ENCODE results near the gene TEX53.

The TEX53 gene

DNA sequence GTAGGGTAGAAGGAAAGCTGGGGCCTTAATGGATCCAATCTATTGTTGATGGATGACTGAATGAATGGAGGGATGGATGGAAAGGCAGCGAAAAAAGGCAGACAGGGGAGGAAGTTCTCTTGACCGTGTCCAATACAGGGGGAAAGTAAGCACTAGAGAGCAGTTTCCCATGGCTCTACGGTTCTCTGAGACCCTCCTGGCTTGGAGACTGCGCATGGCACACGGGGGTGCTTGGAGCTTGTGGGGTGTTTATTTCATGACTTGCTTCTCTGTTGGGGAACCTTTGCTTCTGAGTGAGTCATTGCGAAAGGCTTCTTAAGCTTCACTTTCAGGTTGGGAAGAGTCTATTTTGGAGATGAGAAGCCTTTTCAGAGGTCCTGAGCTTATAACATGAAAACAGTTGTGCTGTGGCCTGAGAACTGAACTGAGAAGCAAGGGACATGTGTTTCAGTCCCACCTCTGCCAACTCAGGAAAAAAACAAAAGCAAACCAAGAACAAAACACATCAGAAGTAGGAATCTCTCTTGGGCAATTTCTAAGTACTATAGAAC is 37.2 kb upstream of the TEX53 start:
- TF ChIP-seq YY1 (IDR thresholded peaks at IDR 0.05; ENCODE audit: low read depth) (no peak), RAD21 (IDR thresholded peaks at IDR 0.05; ENCODE audit: low read depth) (no peak), CREB1 (IDR thresholded peaks at IDR 0.05; ENCODE audit: low read depth) (no peak), TCF12 (IDR thresholded peaks at IDR 0.05; ENCODE audit: low read depth) (no peak), TEAD4 (IDR thresholded peaks at IDR 0.05) (no peak), EP300 (IDR thresholded peaks at IDR 0.05; ENCODE audit: borderline replicate concordance) (no peak), TAF1 (IDR thresholded peaks at IDR 0.05; ENCODE audit: low read depth) (no peak), CEBPB (IDR thresholded peaks at IDR 0.05) (no peak), NFIC (IDR thresholded peaks at IDR 0.05) (no peak)
- TF ChIP-seq, protein P1, sequence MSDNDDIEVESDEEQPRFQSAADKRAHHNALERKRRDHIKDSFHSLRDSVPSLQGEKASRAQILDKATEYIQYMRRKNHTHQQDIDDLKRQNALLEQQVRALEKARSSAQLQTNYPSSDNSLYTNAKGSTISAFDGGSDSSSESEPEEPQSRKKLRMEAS (IDR thresholded peaks at IDR 0.05) = no peak
- TF ChIP-seq, protein P2, sequence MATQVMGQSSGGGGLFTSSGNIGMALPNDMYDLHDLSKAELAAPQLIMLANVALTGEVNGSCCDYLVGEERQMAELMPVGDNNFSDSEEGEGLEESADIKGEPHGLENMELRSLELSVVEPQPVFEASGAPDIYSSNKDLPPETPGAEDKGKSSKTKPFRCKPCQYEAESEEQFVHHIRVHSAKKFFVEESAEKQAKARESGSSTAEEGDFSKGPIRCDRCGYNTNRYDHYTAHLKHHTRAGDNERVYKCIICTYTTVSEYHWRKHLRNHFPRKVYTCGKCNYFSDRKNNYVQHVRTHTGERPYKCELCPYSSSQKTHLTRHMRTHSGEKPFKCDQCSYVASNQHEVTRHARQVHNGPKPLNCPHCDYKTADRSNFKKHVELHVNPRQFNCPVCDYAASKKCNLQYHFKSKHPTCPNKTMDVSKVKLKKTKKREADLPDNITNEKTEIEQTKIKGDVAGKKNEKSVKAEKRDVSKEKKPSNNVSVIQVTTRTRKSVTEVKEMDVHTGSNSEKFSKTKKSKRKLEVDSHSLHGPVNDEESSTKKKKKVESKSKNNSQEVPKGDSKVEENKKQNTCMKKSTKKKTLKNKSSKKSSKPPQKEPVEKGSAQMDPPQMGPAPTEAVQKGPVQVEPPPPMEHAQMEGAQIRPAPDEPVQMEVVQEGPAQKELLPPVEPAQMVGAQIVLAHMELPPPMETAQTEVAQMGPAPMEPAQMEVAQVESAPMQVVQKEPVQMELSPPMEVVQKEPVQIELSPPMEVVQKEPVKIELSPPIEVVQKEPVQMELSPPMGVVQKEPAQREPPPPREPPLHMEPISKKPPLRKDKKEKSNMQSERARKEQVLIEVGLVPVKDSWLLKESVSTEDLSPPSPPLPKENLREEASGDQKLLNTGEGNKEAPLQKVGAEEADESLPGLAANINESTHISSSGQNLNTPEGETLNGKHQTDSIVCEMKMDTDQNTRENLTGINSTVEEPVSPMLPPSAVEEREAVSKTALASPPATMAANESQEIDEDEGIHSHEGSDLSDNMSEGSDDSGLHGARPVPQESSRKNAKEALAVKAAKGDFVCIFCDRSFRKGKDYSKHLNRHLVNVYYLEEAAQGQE (IDR thresholded peaks at IDR 0.05; ENCODE audit: low read depth) = no peak
- TF ChIP-seq, protein P3, sequence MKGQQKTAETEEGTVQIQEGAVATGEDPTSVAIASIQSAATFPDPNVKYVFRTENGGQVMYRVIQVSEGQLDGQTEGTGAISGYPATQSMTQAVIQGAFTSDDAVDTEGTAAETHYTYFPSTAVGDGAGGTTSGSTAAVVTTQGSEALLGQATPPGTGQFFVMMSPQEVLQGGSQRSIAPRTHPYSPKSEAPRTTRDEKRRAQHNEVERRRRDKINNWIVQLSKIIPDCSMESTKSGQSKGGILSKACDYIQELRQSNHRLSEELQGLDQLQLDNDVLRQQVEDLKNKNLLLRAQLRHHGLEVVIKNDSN (IDR thresholded peaks at IDR 0.05) = no peak

DNA sequence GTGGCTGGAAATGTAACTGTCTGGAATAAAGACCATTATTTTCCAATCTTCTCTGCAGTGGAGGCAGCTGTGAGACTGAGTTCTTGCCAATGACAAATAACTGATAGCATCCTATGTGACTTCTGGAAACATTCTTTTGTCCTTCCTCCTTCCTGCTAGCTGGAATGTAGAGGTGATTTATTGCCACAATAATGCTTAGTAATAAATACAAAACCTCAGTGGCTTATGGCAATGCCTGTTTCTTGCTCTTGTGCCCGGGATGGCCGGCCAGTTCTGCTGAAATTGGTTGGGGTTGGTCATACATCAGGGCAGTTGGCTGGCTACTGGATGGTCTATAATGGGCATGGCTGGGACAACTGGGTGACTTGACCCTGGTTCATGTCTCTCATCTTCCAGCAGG is 36.5 kb upstream of the TEX53 start:
- no peak for TF ChIP-seq TEAD4 (IDR thresholded peaks at IDR 0.05)
- TF ChIP-seq RAD21 (IDR thresholded peaks at IDR 0.05; ENCODE audit: low read depth) = no peak
- no peak for TF ChIP-seq YY1 (IDR thresholded peaks at IDR 0.05; ENCODE audit: low read depth)
- no peak for TF ChIP-seq TCF12 (IDR thresholded peaks at IDR 0.05; ENCODE audit: low read depth)
- TF ChIP-seq, protein P2 (IDR thresholded peaks at IDR 0.05; ENCODE audit: low read depth) = no peak
- TF ChIP-seq ZBTB7A (IDR thresholded peaks at IDR 0.05; ENCODE audit: low read depth) = no peak
- TF ChIP-seq, protein P1 (IDR thresholded peaks at IDR 0.05) = no peak
- TF ChIP-seq EP300 (IDR thresholded peaks at IDR 0.05; ENCODE audit: borderline replicate concordance) = no peak
- no peak for TF ChIP-seq TAF1 (IDR thresholded peaks at IDR 0.05; ENCODE audit: low read depth)

DNA sequence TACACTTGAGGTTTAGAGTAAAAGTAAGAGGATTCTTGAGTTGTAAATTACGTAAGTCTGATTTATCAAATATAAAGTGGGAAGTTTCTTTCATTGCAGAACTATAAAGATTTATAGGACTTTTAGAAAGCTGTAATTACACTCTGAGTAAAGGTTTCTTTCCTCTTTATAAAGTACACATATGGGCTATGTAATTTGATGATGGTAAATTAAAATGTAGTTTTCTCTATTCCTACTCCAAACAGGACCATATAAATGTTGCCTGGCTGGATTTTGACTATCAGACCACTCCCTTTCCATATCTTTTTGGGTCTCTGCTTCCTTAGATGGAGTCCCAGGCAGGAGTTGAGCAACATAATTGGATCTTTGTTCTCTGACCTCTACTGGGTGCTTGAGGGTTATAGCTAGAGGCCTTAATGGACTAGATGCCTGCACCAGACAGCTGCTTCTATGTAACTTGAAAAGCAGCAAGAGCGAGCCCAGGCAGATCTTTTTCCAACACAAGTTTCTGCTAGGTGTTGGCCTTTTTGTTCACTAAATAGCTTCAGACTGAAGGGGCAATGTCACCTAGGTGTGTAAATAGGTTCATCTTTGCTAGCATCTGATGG is 35.7 kb upstream of the TEX53 start:
- TF ChIP-seq ZBTB7A (IDR thresholded peaks at IDR 0.05; ENCODE audit: low read depth) (no peak), TCF12 (IDR thresholded peaks at IDR 0.05; ENCODE audit: low read depth) (no peak), TEAD4 (IDR thresholded peaks at IDR 0.05) (no peak)

DNA sequence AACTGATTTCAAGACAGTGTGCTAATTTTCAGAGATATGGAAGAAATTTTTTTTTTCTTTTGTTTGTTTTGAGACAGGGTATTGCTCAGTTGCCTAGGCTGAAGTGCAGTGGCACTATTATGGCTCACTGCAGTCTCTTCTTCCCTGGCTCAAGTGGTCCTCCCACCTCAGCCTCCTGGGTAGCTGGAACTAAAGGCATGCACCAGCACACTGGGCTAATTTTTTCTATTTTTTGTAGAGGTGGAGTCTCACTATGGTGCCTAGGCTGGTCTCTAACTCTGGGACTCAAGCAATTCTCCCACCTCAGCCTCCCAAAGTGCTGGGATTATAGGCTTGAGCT is 34.3 kb upstream of the TEX53 start:
- TF ChIP-seq, protein P2 (IDR thresholded peaks at IDR 0.05; ENCODE audit: low read depth) = no peak
- TF ChIP-seq YY1 (IDR thresholded peaks at IDR 0.05; ENCODE audit: low read depth) = no peak
- TF ChIP-seq, protein P1 (IDR thresholded peaks at IDR 0.05) = no peak
- no peak for TF ChIP-seq EP300 (IDR thresholded peaks at IDR 0.05; ENCODE audit: borderline replicate concordance)
- TF ChIP-seq, protein P3 (IDR thresholded peaks at IDR 0.05) = no peak
- no peak for TF ChIP-seq ZBTB7A (IDR thresholded peaks at IDR 0.05; ENCODE audit: low read depth)

Data from Ishikawa (cell line).